ENCODE results near the gene GNB5. TPM values are rescaled to one million over a fixed set of nuclear protein-coding genes. Genes with fewer than 3 reads are reported as not detected.
"Not testable (repeated sequence)": the region's sequence is repeated elsewhere in the genome, so short reads cannot be mapped to it uniquely, and the experiment has no call there.

The GNB5 gene
- total RNA-seq (10 to 100 TPM in 4 of 10 donors, 1 to 10 TPM in 6; 6.4 to 12.8 (median 8.5) TPM), polyA plus RNA-seq (1 to 10 TPM; 4.7 to 6.8 TPM)
- long read RNA-seq, donor 1, transcript GNB5-202 (11 exons, 1,735 nt): major isoform, 27 of 31 reads
- long read RNA-seq, donor 1, partial matches to known transcripts: 3 of 31 reads
- long read RNA-seq, donor 1, other reads (novel, unspliced or antisense): 1 of 31 reads
- long read RNA-seq, donor 2, transcript GNB5-202 (11 exons, 1,735 nt): major isoform, 21 of 23 reads
- long read RNA-seq, donor 2, partial matches to known transcripts: 1 of 23 reads
- long read RNA-seq, donor 2, other reads (novel, unspliced or antisense): 1 of 23 reads
- long read RNA-seq, donor 3, transcript GNB5-202 (11 exons, 1,735 nt): major isoform, 25 of 29 reads
- long read RNA-seq, donor 3, partial matches to known transcripts: 2 of 29 reads
- long read RNA-seq, donor 3, other reads (novel, unspliced or antisense): 2 of 29 reads

- H3K36me3 ChIP-seq: peaks cover 0 to 8% (median 0%) of the 10 kb centered on the region in 9 donors
- ATAC-seq (no peak), DNase-seq (no peak)
- TF ChIP-seq CTCF (IDR thresholded peaks at IDR 0.05): no peak
- H3K4me1 ChIP-seq: no peaks in the 10 kb centered on the region
- no peak within 1 kb of the TSS for H3K27ac ChIP-seq
- H3K4me3 ChIP-seq: no peak within 1 kb of the TSS
- intact Hi-C loops (cut with DNase I): no loop called here
- H3K27me3 ChIP-seq: no peaks in the 10 kb centered on the region
- no peaks in the 10 kb centered on the region for H3K9me3 ChIP-seq
- 68 to 73% methylated on average over 7 of the region's 7 CpGs for WGBS, 2 donors
Measured at GRCh38 chr15:52191207-52191606, at the start of gene GNB5. Gene GNB5 (minus strand): TSS chr15:52191392. CDS start chr15:52184676, 6,716 bp downstream.

- WGBS, 2 donors: 96 to 98% methylated on average over 3 of the region's 3 CpGs
- Histone ChIP-seq H3K27ac (no peak overlapping the region), H3K9me3 (no peaks in the 10 kb centered on the region), H3K4me3 (no peak overlapping the region), H3K27me3 (no peaks in the 10 kb centered on the region), H3K4me1 (no peaks in the 10 kb centered on the region), H3K36me3 (peaks cover 0 to 33% (median 0%) of the 10 kb centered on the region in 9 donors)
- intact Hi-C loops (cut with DNase I): no loop called here
- no peak for TF ChIP-seq CTCF (IDR thresholded peaks at IDR 0.05)
- no peak for DNase-seq
- ATAC-seq: no peak
Measured at GRCh38 chr15:52240166-52240565, 49.0 kb upstream of the GNB5 start.

- H3K36me3 ChIP-seq: peaks cover 0 to 26% (median 0%) of the 10 kb centered on the region in 9 donors
- H3K9me3 ChIP-seq; H3K27me3 ChIP-seq; H3K4me3 ChIP-seq; H3K4me1 ChIP-seq; ATAC-seq; intact Hi-C loops (cut with DNase I); H3K27ac ChIP-seq; DNase-seq: not testable (repeated sequence)
- WGBS, 2 donors: 95 to 97% methylated on average over 13 of the region's 13 CpGs
Measured at GRCh38 chr15:52238989-52239525, 47.9 kb upstream of the GNB5 start.

GRCh38 chr15:52238149-52238548 lies 47.0 kb upstream of the GNB5 start:
- Histone ChIP-seq H3K4me3 (no peak overlapping the region), H3K27ac (no peak overlapping the region), H3K9me3 (no peaks in the 10 kb centered on the region), H3K36me3 (peaks cover 0 to 22% (median 0%) of the 10 kb centered on the region in 9 donors), H3K4me1 (peaks cover 0 to 8% (median 0%) of the 10 kb centered on the region in 9 donors), H3K27me3 (no peaks in the 10 kb centered on the region)
- TF ChIP-seq CTCF (IDR thresholded peaks at IDR 0.05): no peak
- intact Hi-C loops (cut with DNase I): no loop called here
- WGBS, 2 donors: 75 to 79% methylated on average over 3 of the region's 3 CpGs
- DNase-seq (no peak), ATAC-seq (peak in 4 of 8 donors; percentile 48 to 58 (median 52))

Measured in heart right ventricle (tissue), 16 donors.